GM11168 (cell line): ENCODE measurements around the gene CELA3B.

ENCODE experiments used
- in situ Hi-C: fragments of 300-500 bp; cut with MboI; formaldehyde crosslinking; loops from one replicate; pipeline ENCODE4 v1.12.0; 2022; ENCODE audit warnings: low sequenced_read_pairs; ENCODE audit not compliant: unreplicated experiment

The CELA3B gene

DNA sequence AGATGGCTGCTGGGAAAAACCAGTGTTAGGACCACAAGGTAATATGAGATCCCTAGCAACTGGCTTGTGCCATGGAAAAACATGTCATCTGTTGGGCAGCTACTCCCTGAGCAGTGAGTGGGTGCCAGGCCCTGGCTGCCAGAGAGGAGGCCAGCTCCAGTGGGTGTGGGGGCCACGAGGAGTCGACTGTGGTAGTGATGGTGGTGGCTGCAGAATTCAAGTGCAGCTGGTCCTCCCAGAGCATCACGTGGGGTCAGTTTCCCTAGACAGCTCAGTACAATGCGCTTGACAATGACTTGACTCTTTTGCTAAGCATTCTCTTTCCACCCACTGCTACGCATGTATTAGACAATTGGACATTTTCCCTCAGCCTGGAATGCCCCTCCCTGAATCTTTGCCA is 61.2 kb downstream of the CELA3B start:
- in situ Hi-C loops, result no loop called here
